CD1c-positive myeloid dendritic cell (primary cell): ENCODE results near the gene POLR2J2.
"Not testable (repeated sequence)": the region's sequence is repeated elsewhere in the genome, so short reads cannot be mapped to it uniquely, and the experiment has no call there.

Experiments
- DNase-seq: peaks from one replicate; pipeline ENCODE4 v3.0.0-alpha.2; 2016; ENCODE audit errors: extremely low spot score

The POLR2J2 gene

DNA sequence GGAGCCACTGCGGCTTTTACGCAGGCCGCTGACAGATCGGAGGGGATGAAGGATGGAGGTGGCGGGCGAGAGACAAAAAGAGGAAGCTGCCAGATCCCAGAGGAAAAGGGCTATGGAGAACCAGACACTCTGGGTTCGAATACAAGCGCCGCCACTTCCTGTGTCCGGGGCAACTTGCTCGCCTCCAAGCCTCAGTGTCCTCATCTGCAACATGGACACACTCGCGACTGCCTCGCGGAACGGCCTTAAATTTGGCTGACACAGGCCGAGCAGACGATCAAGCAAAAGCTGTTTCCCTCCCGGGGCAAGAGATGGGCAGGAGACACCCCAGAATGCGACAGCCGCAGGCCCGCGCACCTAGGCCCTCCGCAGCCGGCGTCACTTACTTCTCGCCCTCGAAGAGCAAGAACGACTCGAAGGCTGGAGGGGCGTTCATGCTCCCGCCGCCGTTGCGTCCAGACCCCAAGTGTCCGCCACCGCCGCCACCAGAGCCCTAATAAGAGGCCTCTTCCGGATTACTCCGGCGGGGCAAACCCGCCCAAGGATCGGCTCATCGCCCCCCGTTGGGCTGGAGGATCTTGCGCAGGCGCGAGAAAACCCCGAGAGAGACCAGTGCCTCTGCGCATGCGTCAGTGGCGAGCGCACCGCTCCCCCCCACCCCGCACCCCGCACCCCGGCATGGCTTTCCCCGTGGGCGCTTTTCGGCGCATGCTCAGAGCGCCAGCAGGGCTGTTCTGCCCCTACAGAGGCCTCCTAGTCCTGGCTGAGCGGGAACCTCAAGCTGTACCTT is at the start of gene POLR2J2:
Gene POLR2J2, minus strand, starts transcription at position 498 of the 790 bp plus-strand sequence. Its CDS starts 62 bp downstream, at position 436.
- DNase-seq, result not testable (repeated sequence)

- DNase-seq, result peak; percentile 20
Measured at GRCh38 chr7:102718491-102718890, 47.0 kb upstream of the POLR2J2 start.

DNA sequence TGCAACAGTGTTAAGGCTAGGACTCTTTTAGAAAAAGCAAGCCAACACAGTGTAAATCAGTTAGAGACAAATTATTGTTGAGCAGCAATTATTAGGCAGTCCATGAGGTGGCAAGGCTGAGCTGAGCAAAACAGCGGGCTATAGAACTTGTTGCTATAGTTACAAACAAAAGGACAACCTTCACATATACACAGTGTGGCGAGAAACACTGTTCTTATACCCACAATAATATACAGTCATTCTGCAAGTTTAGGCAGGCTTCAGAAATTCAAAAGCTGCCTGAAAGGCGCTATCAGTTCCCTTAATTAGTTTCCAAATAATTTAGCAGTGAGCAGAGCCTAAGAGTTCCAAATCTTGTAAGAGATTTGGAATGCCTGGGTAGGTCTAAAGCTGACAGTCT is 44.3 kb upstream of the POLR2J2 start:
- DNase-seq, result peak; percentile 58

GRCh38 chr7:102714774-102715522 is 43.5 kb upstream of the POLR2J2 start:
- not testable (repeated sequence) for DNase-seq

GRCh38 chr7:102713691-102714080 is 42.2 kb upstream of the POLR2J2 start:
- DNase-seq, result not testable (repeated sequence)

GRCh38 chr7:102713011-102713690 is 41.7 kb upstream of the POLR2J2 start:
- peak; percentile 75 for DNase-seq

DNA sequence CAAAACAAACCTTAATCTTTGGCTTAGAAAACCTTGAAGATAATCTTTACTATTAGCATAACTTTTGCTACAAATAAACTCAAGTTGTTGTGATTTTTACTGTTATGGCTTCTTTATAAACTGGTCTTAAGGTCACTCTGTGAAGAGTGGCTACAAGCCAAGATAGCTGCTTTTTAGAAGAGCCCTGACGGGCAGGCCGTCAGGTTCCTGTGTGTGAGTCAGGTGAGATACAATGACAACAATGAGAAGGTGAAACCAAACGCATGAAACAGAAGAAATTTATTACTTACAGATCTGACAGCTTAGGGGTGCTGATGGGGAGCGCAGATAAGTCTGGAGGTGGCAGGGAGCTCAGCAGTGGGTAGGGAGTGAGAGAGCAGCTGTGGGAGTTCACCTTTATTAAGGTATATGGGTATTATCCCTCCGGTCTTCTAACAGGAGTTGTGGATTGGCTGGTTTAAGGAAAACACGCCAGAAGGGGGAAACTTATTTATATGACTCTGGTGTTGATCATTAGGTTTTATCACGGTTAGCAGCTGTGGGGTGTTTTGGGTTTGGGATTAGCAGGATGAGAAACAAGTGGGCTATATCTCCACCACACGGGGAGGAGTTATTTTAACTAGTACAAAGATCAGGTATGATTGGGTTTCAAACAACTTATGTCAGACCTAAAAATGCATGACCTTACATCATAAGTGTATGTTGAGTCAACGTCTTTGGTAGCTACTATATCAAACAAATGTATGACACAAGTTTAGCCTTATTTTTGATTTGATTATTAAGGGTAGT is 27.7 kb upstream of the POLR2J2 start:
- DNase-seq, result not testable (repeated sequence)

DNA sequence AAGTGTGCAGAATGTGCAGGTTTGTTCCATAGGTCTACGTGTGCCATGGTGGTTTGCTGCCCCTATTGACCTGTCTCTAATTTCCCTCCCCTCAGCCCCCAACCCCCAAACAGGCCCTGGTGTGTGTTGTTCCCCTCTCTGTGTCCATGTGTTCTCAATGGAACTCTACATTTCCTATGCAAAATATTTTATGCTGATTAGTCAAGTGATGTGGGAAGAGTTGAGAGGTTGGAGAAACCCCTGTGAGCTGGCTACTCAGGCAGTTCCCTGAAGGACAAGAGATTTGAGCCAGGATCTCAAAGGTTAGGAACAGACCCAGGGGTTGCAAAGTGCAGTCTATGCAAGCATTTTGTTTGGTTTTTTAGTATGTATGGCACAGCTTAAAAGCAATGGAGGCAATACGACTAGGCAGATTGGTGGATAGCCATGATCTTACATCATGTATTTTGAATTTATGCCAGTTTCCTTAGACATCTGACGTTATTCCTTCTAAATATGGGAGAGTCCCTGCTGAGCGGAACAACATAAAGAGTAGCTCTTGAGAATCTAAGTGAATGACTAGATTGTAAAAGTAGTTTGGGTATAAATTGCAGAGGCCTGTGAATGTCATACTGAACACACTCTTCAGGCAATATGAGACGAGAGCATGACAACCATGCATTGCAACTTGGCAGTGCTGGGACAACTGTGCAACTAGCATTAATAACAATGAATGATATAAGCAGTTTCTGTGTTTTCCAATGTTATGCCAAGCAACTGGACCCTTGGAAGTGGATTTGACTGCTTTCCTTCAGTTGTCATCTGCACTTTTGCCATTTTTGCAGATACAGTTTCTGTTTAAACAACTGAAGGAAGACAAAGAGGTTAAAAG is 26.4 kb upstream of the POLR2J2 start:
- not testable (repeated sequence) for DNase-seq

DNA sequence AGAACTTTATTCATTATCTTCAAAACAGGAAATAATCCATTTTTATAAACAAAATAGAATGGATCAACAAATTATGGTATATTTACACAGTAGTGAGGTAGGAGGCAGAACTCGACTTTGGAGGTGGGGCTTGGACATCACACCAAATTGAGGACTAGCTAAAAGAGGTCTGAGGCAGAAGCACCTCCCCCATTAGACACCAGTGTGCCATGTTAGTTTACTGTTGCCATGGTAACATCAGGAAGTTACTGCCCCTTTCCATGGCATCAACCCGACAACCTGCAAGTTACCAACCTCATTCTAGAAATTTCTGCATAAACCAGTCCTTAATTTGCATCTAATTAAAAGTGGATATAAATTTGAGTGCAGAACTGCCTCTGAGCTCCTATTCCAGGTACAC is 24.5 kb upstream of the POLR2J2 start:
- DNase-seq, result not testable (repeated sequence)

DNA sequence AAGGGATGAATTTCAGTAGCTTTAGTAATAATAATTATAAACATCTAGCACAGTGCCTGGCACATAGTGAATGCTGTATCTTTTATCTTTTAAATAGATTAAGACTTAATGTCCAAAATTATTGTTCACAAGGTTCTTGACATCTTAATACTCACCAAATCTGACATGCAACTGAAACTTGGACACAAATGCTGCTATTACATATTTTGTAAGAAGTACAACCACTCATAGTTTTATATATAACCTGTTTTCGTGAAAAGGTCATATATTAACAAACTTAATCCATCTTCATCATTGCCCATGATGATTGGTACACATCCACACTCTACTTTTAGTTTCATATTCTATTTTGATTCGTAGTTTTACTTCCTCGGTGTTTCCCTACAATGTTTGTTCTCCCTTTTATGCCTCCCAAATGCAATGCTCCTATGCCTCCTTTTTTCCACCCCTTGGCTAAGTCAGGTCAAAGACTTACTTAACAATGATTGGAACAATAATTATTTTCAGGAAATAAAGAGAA is 23.6 kb upstream of the POLR2J2 start:
- DNase-seq, result not testable (repeated sequence)

DNA sequence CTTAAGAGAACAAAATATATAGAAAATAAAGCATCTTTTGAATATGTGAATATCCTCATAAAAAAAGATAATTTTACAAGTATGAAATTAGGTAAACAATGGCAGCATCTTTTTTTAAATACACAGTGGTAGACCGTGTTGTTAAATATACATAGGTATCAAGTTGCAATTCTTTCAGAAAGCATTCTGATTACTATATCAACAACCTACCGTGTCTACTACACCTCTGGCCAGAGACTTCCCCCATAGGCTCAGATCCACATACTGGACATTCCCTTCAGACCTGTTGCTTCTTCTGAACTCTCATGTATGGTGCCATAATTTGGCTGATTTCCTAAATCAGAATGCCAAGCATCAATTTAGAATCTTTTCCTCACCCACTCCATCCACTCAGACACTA is 22.5 kb upstream of the POLR2J2 start:
- not testable (repeated sequence) for DNase-seq

GRCh38 chr7:102690602-102691001 is 19.1 kb upstream of the POLR2J2 start:
- not testable (repeated sequence) for DNase-seq

GRCh38 chr7:102689436-102690282 is 18.2 kb upstream of the POLR2J2 start:
- DNase-seq, result not testable (repeated sequence)

DNA sequence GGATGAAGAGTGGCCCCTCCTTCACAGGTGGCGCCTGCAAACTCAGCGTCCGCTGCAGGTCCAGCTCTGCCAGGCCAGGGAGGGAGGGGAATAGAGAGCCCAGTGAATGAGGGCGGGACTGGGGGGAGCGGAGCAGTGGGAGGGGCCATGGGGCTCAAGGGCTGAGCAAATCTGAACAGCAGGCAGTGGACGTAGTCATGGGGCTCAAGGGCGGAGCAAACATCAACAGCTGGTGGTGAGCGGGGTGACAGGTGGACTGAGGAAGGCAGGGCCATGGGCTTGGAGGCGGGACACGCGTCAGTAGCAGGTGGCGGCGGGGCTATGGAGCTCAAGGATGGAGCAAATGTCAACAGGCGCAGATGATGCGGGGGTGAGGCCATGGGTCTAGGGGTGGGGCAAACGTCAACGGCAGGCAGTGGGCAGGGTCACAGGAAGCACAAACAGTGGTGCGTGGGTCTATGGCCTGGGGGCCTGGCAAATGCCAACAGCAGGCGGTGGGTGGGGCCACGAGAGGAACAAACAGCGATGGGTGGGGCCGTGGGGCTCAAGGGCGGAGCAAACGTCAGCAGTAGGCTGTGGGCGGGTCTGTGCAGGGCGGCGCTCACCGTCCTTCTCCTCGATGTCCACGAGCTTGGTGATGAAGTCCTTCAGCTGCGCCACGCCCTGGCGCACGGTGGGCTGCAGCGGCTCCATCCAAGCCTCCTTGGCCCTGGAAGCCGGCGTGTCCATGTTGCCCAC is 17.0 kb upstream of the POLR2J2 start:
- DNase-seq, result not testable (repeated sequence)

GRCh38 chr7:102682560-102682959 is 11.1 kb upstream of the POLR2J2 start:
- DNase-seq, result not testable (repeated sequence)

DNA sequence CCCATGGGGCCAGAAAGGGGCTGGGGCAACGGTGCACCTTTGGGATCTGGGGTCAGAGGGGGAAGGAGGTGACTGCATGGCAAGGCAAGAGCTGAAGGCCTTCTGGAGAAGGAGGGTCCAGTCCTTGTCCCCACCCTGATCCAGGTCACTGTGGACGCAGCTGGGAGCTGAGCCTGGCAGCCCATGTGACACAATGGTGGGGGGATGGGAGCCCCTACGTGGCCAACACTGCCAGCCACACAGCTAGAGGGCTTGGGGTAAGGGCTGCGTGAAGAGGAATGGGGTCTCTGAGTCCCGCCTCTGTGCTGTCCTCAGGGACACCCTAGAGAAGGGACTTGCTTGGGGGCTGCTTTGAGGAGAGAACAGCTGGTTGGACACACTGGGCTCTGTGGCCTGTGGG is 9.3 kb upstream of the POLR2J2 start:
- not testable (repeated sequence) for DNase-seq

DNA sequence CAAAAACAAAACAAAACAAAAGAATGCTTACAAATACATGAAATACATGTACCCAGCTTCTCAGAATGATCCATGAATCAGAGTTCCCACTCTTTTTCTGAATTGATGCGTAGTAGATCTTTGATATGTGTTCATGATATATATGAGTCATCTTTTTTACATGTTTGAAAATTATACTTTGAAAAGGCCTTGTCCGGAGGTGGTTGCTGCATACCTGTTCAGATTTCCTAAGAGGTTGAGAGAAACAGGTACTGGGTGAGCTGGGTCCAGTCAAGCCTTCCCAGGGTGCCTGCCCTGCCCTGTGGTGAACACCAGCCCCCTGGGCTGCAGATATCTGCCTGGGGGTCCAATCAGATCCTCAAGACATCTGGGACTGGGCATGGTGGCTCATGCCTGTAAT is 4.1 kb upstream of the POLR2J2 start:
- DNase-seq, result not testable (repeated sequence)

GRCh38 chr7:102673447-102674067 is 2.1 kb upstream of the POLR2J2 start:
- DNase-seq, result not testable (repeated sequence)
